H9 (cell line): ENCODE data around the gene ATAD3B. TPM values are rescaled to one million over a fixed set of nuclear protein-coding genes. Genes with fewer than 3 reads are reported as not detected.

Source experiments
- DNase-seq: peaks from one replicate; pipeline ENCODE4 v3.0.0-alpha.2; 2017
- H2AFZ ChIP-seq: one replicate; pipeline ENCODE4 v1.6.1; 2013; ENCODE audit warnings: mild to moderate bottlenecking, low read length, control low read depth, moderate library complexity
- H2AK5ac ChIP-seq: 2 replicates; pipeline ENCODE4 v1.6.1; 2013; ENCODE audit warnings: low read length, control low read depth, mixed read lengths; ENCODE audit not compliant: insufficient read length
- H2BK120ac ChIP-seq: one replicate; pipeline ENCODE4 v1.6.1; 2013; ENCODE audit warnings: low read depth, mild to moderate bottlenecking, low read length, control low read depth, inconsistent platforms; ENCODE audit not compliant: poor library complexity, severe bottlenecking
- H2BK12ac ChIP-seq: 2 replicates; pipeline ENCODE4 v1.6.1; 2013; ENCODE audit warnings: low read length, control low read depth, mixed read lengths, low read depth; ENCODE audit not compliant: insufficient read length
- H2BK15ac ChIP-seq: 2 replicates; pipeline ENCODE4 v1.6.1; 2013; ENCODE audit warnings: low read depth, low read length, control low read depth
- H2BK20ac ChIP-seq: one replicate; pipeline ENCODE4 v1.6.1; 2013; ENCODE audit warnings: low read depth, mild to moderate bottlenecking, low read length, control low read depth, inconsistent platforms; ENCODE audit not compliant: poor library complexity, severe bottlenecking
- H2BK5ac ChIP-seq: 2 replicates; pipeline ENCODE4 v1.6.1; 2013; ENCODE audit warnings: low read length, control low read depth, mixed read lengths; ENCODE audit not compliant: insufficient read length
- H3K14ac ChIP-seq: 2 replicates; pipeline ENCODE4 v1.6.1; 2013; ENCODE audit warnings: low read length, control low read depth; ENCODE audit not compliant: insufficient read depth
- H3K18ac ChIP-seq: 2 replicates; pipeline ENCODE4 v1.6.1; 2013; ENCODE audit warnings: low read depth, mild to moderate bottlenecking, mixed read lengths, low read length, control low read depth; ENCODE audit not compliant: insufficient read length
- H3K23ac ChIP-seq: 2 replicates; pipeline ENCODE4 v1.6.1; 2013; ENCODE audit warnings: low read length, control low read depth, mixed read lengths, low read depth; ENCODE audit not compliant: insufficient read length
- H3K23me2 ChIP-seq: 2 replicates; pipeline ENCODE4 v1.6.1; 2013; ENCODE audit warnings: low read depth, mild to moderate bottlenecking, mixed read lengths, low read length, control low read depth; ENCODE audit not compliant: insufficient read length, poor library complexity, severe bottlenecking
- H3K27ac ChIP-seq: 2 replicates; pipeline ENCODE4 v1.5.1; 2013; ENCODE audit warnings: low read length, control low read depth, mixed read lengths, low read depth; ENCODE audit not compliant: insufficient read length
- H3K27me3 ChIP-seq: 2 replicates; pipeline ENCODE4 v1.6.1; 2013; ENCODE audit warnings: low read length, control low read depth, inconsistent platforms; ENCODE audit not compliant: insufficient read depth
- H3K4ac ChIP-seq: 2 replicates; pipeline ENCODE4 v1.6.1; 2013; ENCODE audit warnings: low read depth, mild to moderate bottlenecking, control low read depth, inconsistent platforms, low read length, moderate library complexity
- H3K4me1 ChIP-seq: 2 replicates; pipeline ENCODE4 v1.6.1; 2013; ENCODE audit warnings: low read length, control low read depth, inconsistent platforms; ENCODE audit not compliant: insufficient read depth
- H3K4me2 ChIP-seq: 2 replicates; pipeline ENCODE4 v1.6.1; 2013; ENCODE audit warnings: low read length, control low read depth, mixed read lengths; ENCODE audit not compliant: insufficient read length, insufficient read depth
- H3K56ac ChIP-seq: 2 replicates; pipeline ENCODE4 v1.6.1; 2013; ENCODE audit warnings: low read depth, mild to moderate bottlenecking, mixed read lengths, low read length, control low read depth; ENCODE audit not compliant: insufficient read length
- H3K79me1 ChIP-seq: 2 replicates; pipeline ENCODE4 v1.6.1; 2013; ENCODE audit warnings: low read depth, mild to moderate bottlenecking, moderate library complexity, low read length, control low read depth, inconsistent platforms; ENCODE audit not compliant: insufficient read depth, poor library complexity, severe bottlenecking
- H3K79me2 ChIP-seq: 2 replicates; pipeline ENCODE4 v1.6.1; 2013; ENCODE audit warnings: low read length, control low read depth, inconsistent platforms; ENCODE audit not compliant: insufficient read depth
- H3K9ac ChIP-seq: 2 replicates; pipeline ENCODE4 v1.6.1; 2013; ENCODE audit warnings: low read length, control low read depth, mixed read lengths; ENCODE audit not compliant: insufficient read length; ENCODE audit errors: extremely low read depth
- H3K9me3 ChIP-seq: one replicate; pipeline ENCODE4 v1.6.1; 2013; ENCODE audit warnings: low read depth, low read length, inconsistent platforms; ENCODE audit not compliant: control insufficient read depth
- H3T11ph ChIP-seq: one replicate; pipeline ENCODE4 v1.6.1; 2013; ENCODE audit warnings: mild to moderate bottlenecking, low read length, control low read depth, inconsistent platforms
- H4K20me1 ChIP-seq: one replicate; pipeline ENCODE4 v1.6.1; 2013; ENCODE audit not compliant: control insufficient read depth, insufficient read length, insufficient read depth
- H4K5ac ChIP-seq: 2 replicates; pipeline ENCODE4 v1.6.1; 2013; ENCODE audit warnings: low read depth, mild to moderate bottlenecking, mixed read lengths, low read length, control low read depth; ENCODE audit not compliant: insufficient read length
- H4K8ac ChIP-seq: replicated peaks from 2 replicates; pipeline ENCODE4 v1.6.1; 2013; ENCODE audit warnings: low read length, control low read depth, mixed read lengths, low read depth; ENCODE audit not compliant: insufficient read length
- H4K91ac ChIP-seq: 2 replicates; pipeline ENCODE4 v1.6.1; 2013; ENCODE audit warnings: low read depth, mild to moderate bottlenecking, moderate library complexity, mixed read lengths, low read length, control low read depth; ENCODE audit not compliant: insufficient read length
- H3K27ac Mint-ChIP-seq, 3 experiments: 2 replicates in 2 of 3; 3 replicates in 1 of 3; pipeline ENCODE4 v1.8.0; 2020 to 2021; ENCODE audit warnings: mixed read lengths in 3 of 3, mild to moderate bottlenecking in 1 of 3, moderate library complexity in 1 of 3
- H3K27me3 Mint-ChIP-seq: 2 replicates; pipeline ENCODE4 v1.8.0; 2021; ENCODE audit warnings: low read depth, mild to moderate bottlenecking, moderate library complexity, mixed read lengths
- H3K36me3 Mint-ChIP-seq, 3 experiments: 2 replicates in 2 of 3; 3 replicates in 1 of 3; pipeline ENCODE4 v1.8.0; 2020 to 2021; ENCODE audit warnings: low read depth in 3 of 3, mixed read lengths in 3 of 3; ENCODE audit not compliant: insufficient read depth in 1 of 3
- H3K4me1 Mint-ChIP-seq, 2 experiments: 2 replicates each; pipeline ENCODE4 v1.8.0; 2020; ENCODE audit warnings: mixed read lengths in 2 of 2
- H3K4me3 Mint-ChIP-seq, 2 experiments: 2 replicates in 1 of 2; 3 replicates in 1 of 2; pipeline ENCODE4 v1.8.0; 2020 to 2021; ENCODE audit warnings: mild to moderate bottlenecking in 2 of 2, mixed read lengths in 2 of 2, moderate library complexity in 1 of 2
- H3K9me3 Mint-ChIP-seq, 2 experiments: 2 replicates in 1 of 2; 3 replicates in 1 of 2; pipeline ENCODE4 v1.8.0; 2020; ENCODE audit warnings: mild to moderate bottlenecking in 2 of 2, mixed read lengths in 2 of 2, moderate library complexity in 1 of 2
- WGBS: extraction: QIAGEN DNeasy Blood & Tissue Kit; methylation state at CpG from one replicate; pipeline ENCODE4 v1.1.7; 2013; ENCODE audit warnings: missing lambda C conversion rate, low lambda C conversion rate, mixed read lengths; ENCODE audit not compliant: insufficient read length; ENCODE audit errors: extremely low coverage; 5-methylcytosine and 5-hydroxymethylcytosine counted together
- total RNA-seq: library from RNA; stranded (reverse); gene quantifications from 2 replicates; pipeline ENCODE4 v1.2.1, GENCODE V29; 2021
- TF ChIP-seq, protein P1 (sequence below): fragments of 200-600 bp; sonication (generic); conservative IDR thresholded peaks from 3 replicates; pipeline ENCODE4 v1.8.0; 2021; ENCODE audit warnings: antibody characterized with exemption, mild to moderate bottlenecking

The ATAD3B gene
- total RNA-seq, 1 experiment from 2014 or later: 78.6 TPM

DNA sequence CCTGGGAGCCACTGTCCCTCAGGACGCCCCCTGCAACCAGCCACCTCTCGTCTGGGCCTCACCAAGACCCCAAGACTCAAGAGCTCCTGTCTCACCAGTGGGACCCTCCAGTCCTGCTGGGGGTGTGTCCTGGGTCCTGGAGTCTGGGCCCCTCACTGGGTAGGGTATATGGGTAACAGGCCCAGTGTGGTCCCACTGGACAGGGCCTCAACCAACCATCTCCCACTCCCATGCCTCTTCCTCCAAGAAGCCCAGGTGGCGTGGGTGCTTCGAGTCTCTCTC, 36.8 kb upstream of the ATAD3B start:
- Histone ChIP-seq H3K27ac (no peak overlapping the region), H4K91ac (no peak overlapping the region), H2BK15ac (no peak overlapping the region), H2BK5ac (no peak overlapping the region), H4K8ac (no peak overlapping the region), H3K18ac (no peak overlapping the region), H3K79me2 (peaks cover 2% of the 10 kb centered on the region; the same call in 1 of the 2 replicates), H3K4me1 (peaks cover 2% of the 10 kb centered on the region; the same call in 1 of the 2 replicates), H3K4ac (no peak overlapping the region), H3K9ac (no peak overlapping the region), H3K23me2 (peaks cover 10% of the 10 kb centered on the region), H2AFZ (no peak overlapping the region), H3T11ph (no peak overlapping the region), H2BK12ac (no peak overlapping the region), H3K4me2 (peak overlapping the region; percentile 59), H4K20me1 (no peaks in the 10 kb centered on the region), H3K14ac (no peak overlapping the region), H3K9me3 (no peaks in the 10 kb centered on the region), H2BK20ac (no peak overlapping the region), H4K5ac (no peak overlapping the region), H2BK120ac (no peak overlapping the region), H2AK5ac (no peak overlapping the region), H3K79me1 (no peaks in the 10 kb centered on the region), H3K56ac (no peak overlapping the region), H3K23ac (no peak overlapping the region), H3K27me3 (no peaks in the 10 kb centered on the region)
- TF ChIP-seq, protein P1, sequence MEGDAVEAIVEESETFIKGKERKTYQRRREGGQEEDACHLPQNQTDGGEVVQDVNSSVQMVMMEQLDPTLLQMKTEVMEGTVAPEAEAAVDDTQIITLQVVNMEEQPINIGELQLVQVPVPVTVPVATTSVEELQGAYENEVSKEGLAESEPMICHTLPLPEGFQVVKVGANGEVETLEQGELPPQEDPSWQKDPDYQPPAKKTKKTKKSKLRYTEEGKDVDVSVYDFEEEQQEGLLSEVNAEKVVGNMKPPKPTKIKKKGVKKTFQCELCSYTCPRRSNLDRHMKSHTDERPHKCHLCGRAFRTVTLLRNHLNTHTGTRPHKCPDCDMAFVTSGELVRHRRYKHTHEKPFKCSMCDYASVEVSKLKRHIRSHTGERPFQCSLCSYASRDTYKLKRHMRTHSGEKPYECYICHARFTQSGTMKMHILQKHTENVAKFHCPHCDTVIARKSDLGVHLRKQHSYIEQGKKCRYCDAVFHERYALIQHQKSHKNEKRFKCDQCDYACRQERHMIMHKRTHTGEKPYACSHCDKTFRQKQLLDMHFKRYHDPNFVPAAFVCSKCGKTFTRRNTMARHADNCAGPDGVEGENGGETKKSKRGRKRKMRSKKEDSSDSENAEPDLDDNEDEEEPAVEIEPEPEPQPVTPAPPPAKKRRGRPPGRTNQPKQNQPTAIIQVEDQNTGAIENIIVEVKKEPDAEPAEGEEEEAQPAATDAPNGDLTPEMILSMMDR: no peak
- Mint-ChIP-seq H3K27me3 (no peaks in the 10 kb centered on the region), H3K36me3 (no peaks in the 10 kb centered on the region), H3K4me3 (peak overlapping the region; percentile 64 to 81), H3K9me3 (no peaks in the 10 kb centered on the region), H3K4me1 (peaks cover 27 to 42% of the 10 kb centered on the region in 2 experiments), H3K27ac (peak overlapping the region in 2 of 3 experiments; percentile 34 to 58; a peak in 1 of 7 replicates)
- no peak for DNase-seq
- no CpG with 5 or more reads among the region's 4 CpGs for WGBS
